Measurements from ENCODE around the gene INPP5A.
A peak's percentile ranks its signal among the peaks of the same experiment; 100 is the strongest.
"Not testable (repeated sequence)": the region's sequence is repeated elsewhere in the genome, so short reads cannot be mapped to it uniquely, and the experiment has no call there.

Gene INPP5A

GRCh38 chr10:132679640-132680039 is 142.1 kb downstream of the INPP5A start:
- ATAC-seq = no peak

DNA sequence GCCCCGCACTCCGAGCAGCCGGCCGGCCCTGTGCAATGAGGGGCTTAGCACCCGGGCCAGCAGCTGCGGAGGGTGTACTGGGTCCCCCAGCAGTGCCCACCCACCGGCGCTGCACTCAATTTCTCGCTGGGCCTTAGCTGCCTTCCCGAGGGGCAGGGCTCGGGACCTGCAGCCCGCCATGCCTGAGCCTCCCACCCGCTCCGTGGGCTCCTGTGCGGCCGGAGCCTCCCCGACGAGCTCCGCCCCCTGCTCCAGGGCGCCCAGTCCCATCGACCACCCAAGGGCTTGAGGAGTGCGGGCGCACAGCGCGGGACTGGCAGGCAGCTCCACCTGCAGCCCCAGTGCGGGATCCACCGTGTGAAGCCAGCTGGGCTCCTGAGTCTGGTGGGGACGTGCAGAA is 143.2 kb downstream of the INPP5A start:
- ATAC-seq = not testable (repeated sequence)

DNA sequence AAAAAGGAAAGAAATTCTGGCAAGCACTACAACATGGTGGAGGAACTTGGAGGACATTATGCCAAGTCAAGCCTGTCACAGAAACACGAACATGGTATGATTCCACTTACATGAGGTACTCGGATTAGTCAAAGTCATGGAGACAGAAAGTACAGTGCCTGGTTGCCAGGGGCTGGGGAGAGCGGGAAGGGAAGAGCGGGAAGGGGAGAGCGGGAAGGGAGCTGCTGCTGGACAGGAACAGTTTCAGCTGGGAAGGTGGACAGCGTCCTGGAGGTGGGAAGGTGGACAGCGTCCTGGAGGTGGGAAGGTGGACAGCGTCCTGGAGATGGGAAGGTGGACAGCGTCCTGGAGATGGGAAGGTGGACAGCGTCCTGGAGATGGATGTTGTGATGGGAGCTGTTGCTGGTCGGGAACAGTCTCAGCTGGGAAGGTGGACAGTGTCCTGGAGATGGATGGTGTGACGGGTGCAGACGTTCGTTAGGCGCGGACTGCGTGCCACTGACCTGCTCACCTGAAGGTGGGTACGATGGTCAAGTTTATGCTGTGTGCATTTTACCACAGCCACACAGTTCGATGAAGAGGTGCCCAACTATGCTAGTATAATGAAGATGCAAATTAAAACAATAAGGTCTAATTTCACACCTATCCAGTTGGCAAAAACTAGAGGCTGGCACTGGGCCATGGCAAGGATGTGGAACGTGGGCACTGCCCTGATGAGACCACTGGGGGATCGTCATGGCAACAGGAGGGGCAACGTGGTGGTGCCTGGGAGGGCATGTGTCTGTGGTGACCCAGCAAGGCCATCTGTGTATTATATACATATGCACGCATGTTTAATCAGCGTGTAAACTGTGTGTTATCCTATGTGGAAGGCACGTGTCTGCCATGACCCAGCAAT is 144.5 kb downstream of the INPP5A start:
- ATAC-seq = no peak

- peak; percentile 97 to 98 for ATAC-seq
Observed at GRCh38 chr10:132684164-132684891, 146.7 kb downstream of the INPP5A start.

DNA sequence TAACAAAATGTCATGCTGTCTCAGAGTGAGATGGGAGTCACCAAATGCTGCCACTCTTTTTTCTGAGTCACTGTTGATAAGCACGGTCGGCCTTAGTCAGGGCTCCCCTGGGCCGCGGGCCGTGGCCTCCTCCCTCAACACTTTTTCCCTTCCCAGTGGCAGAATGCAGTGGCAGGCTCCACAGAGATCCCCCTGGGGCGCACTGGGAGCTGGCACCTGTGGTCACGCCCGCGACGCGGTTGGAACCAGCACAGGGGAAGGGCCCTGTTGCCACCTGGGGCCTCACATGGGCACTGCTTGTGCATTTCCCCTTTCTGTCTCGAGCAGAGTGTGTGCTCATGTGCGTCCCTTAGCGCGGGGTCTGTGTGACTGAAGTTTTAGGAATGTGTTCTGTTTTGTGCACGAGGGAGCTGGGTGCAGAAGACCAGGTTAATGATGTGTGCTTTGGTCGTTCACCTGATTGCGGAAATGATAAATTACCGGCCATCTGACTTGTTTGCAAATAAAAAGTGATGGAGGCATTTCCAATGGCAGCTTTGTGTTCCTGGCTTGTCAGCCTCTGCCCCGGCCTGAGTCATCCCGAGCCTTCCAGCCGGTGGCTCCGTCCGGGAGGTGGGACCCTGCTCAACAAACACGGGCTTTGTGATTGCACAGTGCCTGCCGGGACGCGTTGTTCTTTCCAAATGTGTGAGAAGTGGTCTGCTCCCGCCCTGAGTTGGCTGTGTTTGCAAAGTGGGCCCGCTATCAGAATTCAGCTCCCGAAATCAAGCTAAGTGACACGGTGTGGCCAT is 147.7 kb downstream of the INPP5A start:
- ATAC-seq = peak; percentile 54 to 68

- ATAC-seq = no peak
Observed at GRCh38 chr10:132685921-132686680, 148.5 kb downstream of the INPP5A start.

DNA sequence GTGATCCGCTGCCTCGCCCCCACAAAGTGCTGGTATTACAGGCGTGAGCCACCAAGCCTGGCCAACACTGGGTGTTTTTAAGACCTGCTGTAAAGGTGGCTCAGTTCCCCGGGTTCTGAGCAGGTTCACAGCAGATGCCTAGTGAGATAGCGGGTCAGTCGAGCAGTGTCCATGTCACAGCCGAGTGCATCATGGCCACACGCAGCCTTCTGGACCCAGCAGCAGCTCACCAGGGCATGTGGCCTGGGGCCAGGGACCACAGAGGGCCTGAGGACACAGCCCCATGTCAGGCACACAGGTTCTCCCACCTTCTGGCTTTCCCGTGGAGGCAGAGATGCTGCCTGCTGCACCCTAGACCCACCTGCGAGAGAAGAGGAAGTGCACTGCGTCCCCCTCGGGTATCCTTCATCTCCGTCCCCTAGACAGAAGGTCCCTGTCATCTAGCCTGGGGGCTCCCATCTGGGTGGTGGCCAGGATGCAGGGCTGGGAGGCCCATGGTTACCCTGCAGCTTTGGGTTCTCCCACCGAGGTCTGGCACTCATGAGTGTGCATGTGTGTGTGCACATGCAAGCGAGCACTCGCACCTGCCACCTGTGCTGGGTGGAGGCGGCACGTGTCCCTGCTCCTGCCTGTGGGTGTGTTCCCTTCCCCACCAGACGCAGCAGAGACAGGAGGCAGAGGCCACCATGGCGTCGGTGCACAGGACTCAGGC is 149.8 kb downstream of the INPP5A start:
- ATAC-seq = no peak

DNA sequence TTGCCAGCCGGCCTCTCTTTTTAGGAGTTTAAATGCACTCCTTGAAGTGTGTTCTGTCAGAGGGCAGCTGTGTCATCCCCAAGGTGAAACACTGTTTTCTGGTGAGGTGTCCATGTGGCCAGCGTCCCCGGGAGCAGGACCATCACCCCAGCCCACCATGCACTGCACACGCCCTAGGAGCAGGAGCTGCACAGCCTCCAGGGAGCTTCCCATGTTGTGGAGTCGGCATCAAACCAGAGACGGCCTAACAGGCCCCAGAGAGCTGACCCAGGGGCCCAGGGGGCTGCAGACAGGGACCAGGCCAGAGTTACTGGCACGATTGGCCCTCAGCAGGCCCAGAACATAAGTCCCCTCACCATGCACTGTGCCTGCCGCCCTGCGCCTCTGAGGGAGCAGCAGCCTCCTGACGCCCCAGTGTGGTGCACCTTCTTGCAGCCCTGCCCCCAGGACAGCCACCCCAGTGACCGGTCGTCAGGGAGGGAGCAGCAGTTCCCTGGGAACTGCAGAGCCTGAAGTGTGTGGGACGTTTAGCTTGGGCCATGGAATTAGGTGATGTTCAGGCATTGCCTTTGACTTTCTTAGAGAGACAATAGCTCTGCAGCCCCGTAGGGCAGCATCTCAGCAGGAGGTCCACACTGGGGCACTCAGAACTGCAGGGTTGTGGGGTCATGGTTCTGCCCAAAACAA is 150.4 kb downstream of the INPP5A start:
- no peak for ATAC-seq

DNA sequence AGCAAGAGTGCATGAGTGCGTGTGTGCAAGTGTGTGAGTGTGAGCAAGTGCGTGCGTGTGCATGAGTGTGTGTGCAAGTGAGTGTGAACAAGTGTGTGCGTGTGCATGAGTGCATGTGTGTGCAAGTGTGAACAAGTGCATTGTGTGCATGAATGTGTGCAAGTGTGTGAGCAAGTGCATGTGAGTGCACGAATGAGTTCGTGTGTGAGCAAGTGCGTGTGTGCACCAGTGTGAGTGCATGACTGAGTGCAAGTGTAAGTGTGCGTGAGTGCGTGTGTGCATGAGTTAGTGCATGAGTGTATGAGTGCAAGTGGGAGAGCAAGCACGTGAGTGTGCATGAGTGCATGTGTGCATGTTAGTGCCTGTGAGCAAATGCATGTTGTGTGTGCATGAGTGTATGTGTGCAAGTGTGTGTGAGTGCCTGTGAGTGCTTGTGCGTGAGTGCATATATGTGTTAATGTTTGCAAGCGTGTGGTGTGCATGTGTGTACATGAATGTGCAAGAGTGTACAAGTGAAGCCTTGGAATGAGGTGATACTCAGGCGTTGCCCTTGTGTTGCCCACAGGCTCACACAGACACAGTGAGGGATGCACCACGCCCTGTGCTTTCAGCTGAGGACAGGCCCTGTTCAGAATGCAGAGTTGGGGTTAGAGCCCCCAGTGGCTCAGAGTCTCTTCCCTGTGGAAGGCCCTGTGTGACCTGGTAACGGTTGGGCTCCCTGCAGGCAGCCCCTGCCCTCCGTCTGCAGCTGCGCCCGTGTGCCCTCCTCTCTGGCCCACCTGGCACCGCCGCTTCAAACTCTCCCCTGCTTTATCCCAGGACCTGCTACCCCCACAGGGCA is 151.2 kb downstream of the INPP5A start:
- no peak for ATAC-seq

DNA sequence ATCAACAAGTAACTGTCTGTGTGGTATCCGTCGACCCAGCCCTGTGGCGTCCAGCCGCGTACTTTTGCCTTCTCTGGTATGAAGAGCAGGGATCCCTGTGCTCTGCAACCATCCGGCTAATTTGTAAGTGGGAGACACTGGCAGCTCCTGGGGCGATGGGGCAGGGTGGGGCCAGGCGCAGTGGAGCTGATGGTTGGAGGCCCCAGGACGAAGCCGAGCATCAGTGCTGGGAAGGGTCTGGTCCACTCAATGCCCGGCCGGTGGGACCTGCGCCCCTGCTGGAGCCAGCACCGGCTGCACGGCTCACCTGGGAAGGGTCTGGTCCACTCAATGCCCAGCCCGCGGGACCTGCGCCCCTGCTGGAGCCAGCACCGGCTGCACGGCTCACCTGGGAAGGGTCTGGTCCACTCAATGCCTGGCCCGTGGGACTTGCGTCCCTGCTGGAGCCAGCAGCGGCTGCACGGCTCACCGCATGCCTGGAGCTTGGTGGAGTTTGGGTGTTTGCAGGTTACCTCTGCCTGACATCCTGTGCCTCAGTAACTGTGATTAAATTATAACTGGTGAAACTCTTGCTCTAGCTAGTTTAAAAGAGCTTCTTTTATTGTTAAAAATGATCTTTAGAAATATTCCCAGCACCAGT is 152.3 kb downstream of the INPP5A start:
- no peak for ATAC-seq

- no peak for ATAC-seq
Observed at GRCh38 chr10:132690401-132690800, 152.8 kb downstream of the INPP5A start.

GRCh38 chr10:132690821-132691610 is 153.4 kb downstream of the INPP5A start:
- no peak for ATAC-seq

- no peak for ATAC-seq
Observed at GRCh38 chr10:132691711-132692153, 154.1 kb downstream of the INPP5A start.

DNA sequence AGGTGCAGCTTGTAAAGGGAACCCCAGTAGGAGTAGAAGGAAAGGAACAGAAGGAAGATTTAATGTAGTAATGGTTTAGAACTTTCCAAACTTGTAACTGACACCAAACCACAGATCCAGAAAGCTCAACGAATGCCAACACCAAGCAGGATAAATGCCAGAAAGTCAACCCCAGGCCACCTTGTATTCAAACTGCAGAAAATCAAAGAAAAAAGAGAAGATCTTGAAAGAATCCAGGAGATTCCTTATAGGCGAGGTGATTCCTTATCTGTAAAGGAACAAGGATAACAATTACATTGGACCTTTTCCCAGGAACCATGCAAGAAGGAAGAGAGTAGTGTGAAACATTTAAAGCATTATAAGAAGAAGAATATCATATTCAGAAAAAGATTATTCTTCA is 154.7 kb downstream of the INPP5A start:
- ATAC-seq = no peak

GRCh38 chr10:132693676-132694075 is 156.1 kb downstream of the INPP5A start:
- no peak for ATAC-seq

- peak; percentile 56 to 73 for ATAC-seq
Observed at GRCh38 chr10:132696204-132696603, 158.6 kb downstream of the INPP5A start.

GRCh38 chr10:132696728-132697577 is 159.4 kb downstream of the INPP5A start:
- no peak for ATAC-seq
